HG03354 (cell line): ENCODE measurements around the gene WHRN.

Experiments
- ATAC-seq: cut with Tn5 transposase; IDR thresholded peaks from one replicate; pipeline ENCODE4 v1.9.1; 2021; ENCODE audit warnings: mild to moderate bottlenecking; ENCODE audit not compliant: unreplicated experiment, poor library complexity, severe bottlenecking

The WHRN gene

GRCh38 chr9:114456929-114457328, 48.3 kb downstream of the WHRN start:
- ATAC-seq, result no peak

GRCh38 chr9:114454652-114455051, 50.6 kb downstream of the WHRN start:
- no peak for ATAC-seq

- peak; percentile 46 for ATAC-seq
Measured at GRCh38 chr9:114452219-114453165, 52.8 kb downstream of the WHRN start.

GRCh38 chr9:114451707-114452031, 53.6 kb downstream of the WHRN start:
- ATAC-seq, result no peak

- ATAC-seq, result peak; percentile 59
Measured at GRCh38 chr9:114450833-114451706, 54.2 kb downstream of the WHRN start.

- no peak for ATAC-seq
Measured at GRCh38 chr9:114450181-114450580, 55.1 kb downstream of the WHRN start.

- ATAC-seq, result no peak
Measured at GRCh38 chr9:114449236-114449635, 56.0 kb downstream of the WHRN start.

- ATAC-seq, result no peak
Measured at GRCh38 chr9:114448706-114449105, 56.6 kb downstream of the WHRN start.

- no peak for ATAC-seq
Measured at GRCh38 chr9:114446672-114447450, 58.4 kb downstream of the WHRN start.

GRCh38 chr9:114446036-114446435, 59.2 kb downstream of the WHRN start:
- ATAC-seq, result no peak

- ATAC-seq, result no peak
Measured at GRCh38 chr9:114445616-114446015, 59.7 kb downstream of the WHRN start.

GRCh38 chr9:114442022-114442421, 63.3 kb downstream of the WHRN start:
- no peak for ATAC-seq

GRCh38 chr9:114437401-114437893, 67.8 kb downstream of the WHRN start:
- ATAC-seq, result no peak

- no peak for ATAC-seq
Measured at GRCh38 chr9:114434878-114435311, 70.4 kb downstream of the WHRN start.

GRCh38 chr9:114433720-114434255, 71.5 kb downstream of the WHRN start:
- ATAC-seq, result peak; percentile 91

GRCh38 chr9:114433086-114433485, 72.2 kb downstream of the WHRN start:
- no peak for ATAC-seq

GRCh38 chr9:114432323-114433067, 72.8 kb downstream of the WHRN start:
- no peak for ATAC-seq

- ATAC-seq, result no peak
Measured at GRCh38 chr9:114431770-114432169, 73.5 kb downstream of the WHRN start.

- no peak for ATAC-seq
Measured at GRCh38 chr9:114431003-114431402, 74.3 kb downstream of the WHRN start.
